Stromal cell of bone marrow (primary cell): Measurements from ENCODE around the gene PTPRM.
A peak's percentile ranks its signal among the peaks of the same experiment; 100 is the strongest.

ENCODE experiments used
- DNase-seq: peaks from one replicate; pipeline ENCODE4 v3.0.0-alpha.2; 2012; ENCODE audit warnings: low read depth

The PTPRM gene

GRCh38 chr18:7807936-7808453 is 240.9 kb downstream of the PTPRM start:
- DNase-seq = no peak

- DNase-seq = no peak
Observed at GRCh38 chr18:7808992-7809391, 241.9 kb downstream of the PTPRM start.

GRCh38 chr18:7809455-7809854 is 242.3 kb downstream of the PTPRM start:
- no peak for DNase-seq

GRCh38 chr18:7809978-7810377 is 242.9 kb downstream of the PTPRM start:
- no peak for DNase-seq

- DNase-seq = peak; percentile 64
Observed at GRCh38 chr18:7812431-7813063, 245.4 kb downstream of the PTPRM start.

- no peak for DNase-seq
Observed at GRCh38 chr18:7813131-7813530, 246.0 kb downstream of the PTPRM start.

GRCh38 chr18:7814754-7815315 is 247.7 kb downstream of the PTPRM start:
- no peak for DNase-seq

GRCh38 chr18:7815787-7816186 is 248.7 kb downstream of the PTPRM start:
- DNase-seq = no peak

GRCh38 chr18:7817575-7818230 is 250.6 kb downstream of the PTPRM start:
- DNase-seq = no peak

- no peak for DNase-seq
Observed at GRCh38 chr18:7821784-7822183, 254.7 kb downstream of the PTPRM start.

GRCh38 chr18:7822435-7823331 is 255.6 kb downstream of the PTPRM start:
- no peak for DNase-seq

GRCh38 chr18:7824970-7825369 is 257.9 kb downstream of the PTPRM start:
- DNase-seq = no peak

- DNase-seq = no peak
Observed at GRCh38 chr18:7830468-7830867, 263.4 kb downstream of the PTPRM start.

- DNase-seq = no peak
Observed at GRCh38 chr18:7839548-7839947, 272.4 kb downstream of the PTPRM start.

- DNase-seq = no peak
Observed at GRCh38 chr18:7840411-7840810, 273.3 kb downstream of the PTPRM start.

GRCh38 chr18:7844017-7844416 is 276.9 kb downstream of the PTPRM start:
- DNase-seq = no peak

GRCh38 chr18:7844418-7844817 is 277.3 kb downstream of the PTPRM start:
- no peak for DNase-seq

- DNase-seq = no peak
Observed at GRCh38 chr18:7846335-7846734, 279.2 kb downstream of the PTPRM start.

- no peak for DNase-seq
Observed at GRCh38 chr18:7847357-7848053, 280.4 kb downstream of the PTPRM start.

GRCh38 chr18:7848054-7848412 is 280.9 kb downstream of the PTPRM start:
- no peak for DNase-seq

GRCh38 chr18:7850446-7850845 is 283.3 kb downstream of the PTPRM start:
- no peak for DNase-seq

- DNase-seq = no peak
Observed at GRCh38 chr18:7855028-7855427, 287.9 kb downstream of the PTPRM start.
